ENCODE measurements around the gene TIMD4.

DNA sequence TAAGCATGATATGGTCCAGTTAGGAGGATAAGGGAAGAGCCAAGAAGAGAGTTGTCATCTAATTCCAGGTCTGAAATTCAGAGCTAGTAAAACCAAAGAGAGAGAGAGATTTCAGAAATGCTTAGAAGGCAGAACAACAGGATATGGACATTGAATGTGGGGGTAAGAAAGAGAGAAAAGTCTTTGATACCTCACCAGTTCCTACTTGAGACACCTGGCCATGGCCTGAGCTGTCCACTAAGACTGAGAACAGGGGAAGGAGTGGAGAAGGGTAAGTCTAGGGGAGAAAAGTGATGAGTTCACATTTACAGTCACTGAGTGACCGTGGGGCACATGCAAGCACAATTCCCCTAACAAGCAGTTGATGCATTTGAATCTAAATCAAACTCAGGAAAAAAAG lies 35.5 kb downstream of the TIMD4 start:
- TF ChIP-seq CTCF (IDR thresholded peaks at IDR 0.05; ENCODE audit: low read depth, low read length) (no peak), MYC (IDR thresholded peaks at IDR 0.05; ENCODE audit: low read depth, low read length) (no peak), POLR2A (IDR thresholded peaks at IDR 0.05; ENCODE audit: extremely low read depth, insufficient read length) (no peak)
- TF ChIP-seq, protein P1, sequence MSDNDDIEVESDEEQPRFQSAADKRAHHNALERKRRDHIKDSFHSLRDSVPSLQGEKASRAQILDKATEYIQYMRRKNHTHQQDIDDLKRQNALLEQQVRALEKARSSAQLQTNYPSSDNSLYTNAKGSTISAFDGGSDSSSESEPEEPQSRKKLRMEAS (IDR thresholded peaks at IDR 0.05; ENCODE audit: low read depth, low read length): no peak

Measured in NB4 (cell line).